ENCODE data around the gene PPP2R3C. TPM values are rescaled to one million over a fixed set of nuclear protein-coding genes. Genes with fewer than 3 reads are reported as not detected.
"Not testable (repeated sequence)": the region's sequence is repeated elsewhere in the genome, so short reads cannot be mapped to it uniquely, and the experiment has no call there.

PPP2R3C gene
- total RNA-seq, 1 experiment from 2014 or later = 56.2 TPM

DNA sequence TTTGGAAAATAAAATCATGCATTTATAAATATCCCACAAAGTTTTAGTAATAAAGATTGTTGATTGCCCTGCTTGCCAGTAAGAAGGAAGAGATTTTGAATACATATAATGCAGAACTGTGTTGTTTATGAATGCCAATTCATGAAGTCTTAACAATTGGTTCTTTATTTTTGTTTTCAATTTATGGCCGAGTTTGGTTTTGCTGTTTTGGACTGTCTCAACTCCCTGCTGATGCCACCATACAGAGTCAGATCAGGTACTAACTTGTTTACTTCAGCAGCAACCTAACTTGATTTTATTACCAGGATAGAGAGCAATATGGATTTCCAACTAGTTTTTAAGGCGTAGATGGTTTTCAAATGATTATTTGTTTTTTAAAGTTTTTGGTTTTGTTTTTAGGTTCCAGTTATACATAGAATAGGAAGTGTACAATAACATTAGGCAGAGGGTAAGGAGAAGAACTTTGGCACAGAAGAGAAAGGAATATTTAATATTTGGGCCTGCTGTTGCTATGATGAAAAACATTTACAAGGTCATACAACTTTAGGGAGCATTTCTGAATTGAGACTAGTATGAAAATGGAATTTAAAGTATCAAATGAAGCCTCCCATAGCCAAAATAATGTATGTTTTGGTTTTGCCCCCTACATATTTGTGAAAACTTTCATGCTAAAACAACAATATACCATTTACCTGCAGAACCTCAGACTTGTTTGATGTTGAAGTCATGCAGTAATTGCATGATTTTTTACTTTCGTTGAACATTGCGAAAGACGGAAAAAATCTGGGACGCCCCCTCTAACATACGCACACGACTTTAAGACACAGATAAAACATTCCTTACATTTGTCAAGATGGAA, 76.6 kb downstream of the PPP2R3C start:
- no peak for DNase-seq (ENCODE audit: low spot score)
- peak overlapping the region; percentile 81 for H3K4me3 ChIP-seq (ENCODE audit: low read depth, low read length, poor library complexity, severe bottlenecking)
- CTCF ChIA-PET = interaction anchor here (0.6 kb wide), 1 partner anchor 18 kb away, joined by 8 read pairs; no protein-coding TSS in a partner anchor
- no peaks in the 10 kb centered on the region for H3K27me3 ChIP-seq (replicated peaks; ENCODE audit: insufficient read depth, low read depth, low read length, poor library complexity)
- intact Hi-C loops (cut with micrococcal nuclease; ENCODE audit: unreplicated experiment) = loop anchor here (10.0 kb wide), 1 partner anchor 360 kb away; the partner anchor contains the start of gene NFKBIA
- no peaks in the 10 kb centered on the region for H3K36me3 ChIP-seq (ENCODE audit: insufficient read depth, low read length, poor library complexity, severe bottlenecking)
- TF ChIP-seq, protein P1, sequence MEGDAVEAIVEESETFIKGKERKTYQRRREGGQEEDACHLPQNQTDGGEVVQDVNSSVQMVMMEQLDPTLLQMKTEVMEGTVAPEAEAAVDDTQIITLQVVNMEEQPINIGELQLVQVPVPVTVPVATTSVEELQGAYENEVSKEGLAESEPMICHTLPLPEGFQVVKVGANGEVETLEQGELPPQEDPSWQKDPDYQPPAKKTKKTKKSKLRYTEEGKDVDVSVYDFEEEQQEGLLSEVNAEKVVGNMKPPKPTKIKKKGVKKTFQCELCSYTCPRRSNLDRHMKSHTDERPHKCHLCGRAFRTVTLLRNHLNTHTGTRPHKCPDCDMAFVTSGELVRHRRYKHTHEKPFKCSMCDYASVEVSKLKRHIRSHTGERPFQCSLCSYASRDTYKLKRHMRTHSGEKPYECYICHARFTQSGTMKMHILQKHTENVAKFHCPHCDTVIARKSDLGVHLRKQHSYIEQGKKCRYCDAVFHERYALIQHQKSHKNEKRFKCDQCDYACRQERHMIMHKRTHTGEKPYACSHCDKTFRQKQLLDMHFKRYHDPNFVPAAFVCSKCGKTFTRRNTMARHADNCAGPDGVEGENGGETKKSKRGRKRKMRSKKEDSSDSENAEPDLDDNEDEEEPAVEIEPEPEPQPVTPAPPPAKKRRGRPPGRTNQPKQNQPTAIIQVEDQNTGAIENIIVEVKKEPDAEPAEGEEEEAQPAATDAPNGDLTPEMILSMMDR (conservative IDR thresholded peaks at IDR 0.05; ENCODE audit: low read depth, low read length) = no peak
- no peak for TF ChIP-seq EZH2 (IDR thresholded peaks at IDR 0.05; ENCODE audit: borderline replicate concordance, low read depth, low read length, poor library complexity, severe bottlenecking)
- peaks cover 3% of the 10 kb centered on the region for H3K4me1 ChIP-seq (ENCODE audit: insufficient read depth, low read length, poor library complexity, severe bottlenecking)
- BruUV-seq (replicated peaks) = TSS peak; percentile 91
- POLR2A ChIA-PET (ENCODE audit: low non-redundant PET) = no interaction called here
- no peaks in the 10 kb centered on the region for H3K9me3 ChIP-seq (ENCODE audit: low read depth, low read length, poor library complexity, severe bottlenecking)
- H3K27ac ChIP-seq (ENCODE audit: low read depth, low read length, poor library complexity, severe bottlenecking) = peak overlapping the region; percentile 76

DNA sequence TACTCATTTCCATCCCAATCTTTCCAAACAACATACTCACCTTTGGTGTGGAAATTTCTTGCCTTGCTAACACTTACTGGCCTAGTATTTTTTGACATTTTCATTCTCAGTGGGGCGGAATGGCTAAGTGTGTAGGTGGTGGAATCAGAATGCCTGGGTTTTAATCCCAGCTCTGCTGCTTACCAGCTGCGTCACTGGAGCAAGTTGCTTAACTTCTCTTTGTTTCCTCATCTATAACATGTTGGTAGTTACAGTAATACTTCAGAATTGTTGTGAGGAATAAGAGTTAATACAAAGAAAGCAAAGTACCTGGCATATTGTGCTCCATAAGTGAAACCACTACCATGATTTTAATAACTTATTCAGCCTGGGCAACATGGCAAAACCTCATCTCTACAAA, 78.7 kb downstream of the PPP2R3C start:
- BruUV-seq (replicated peaks) = no TSS peak
- CTCF ChIA-PET = no interaction called here
- Histone ChIP-seq H3K4me3 (ENCODE audit: low read depth, low read length, poor library complexity, severe bottlenecking) (no peak overlapping the region), H3K9me3 (ENCODE audit: low read depth, low read length, poor library complexity, severe bottlenecking) (no peaks in the 10 kb centered on the region), H3K4me1 (ENCODE audit: insufficient read depth, low read length, poor library complexity, severe bottlenecking) (no peaks in the 10 kb centered on the region), H3K27me3 (replicated peaks; ENCODE audit: insufficient read depth, low read depth, low read length, poor library complexity) (no peaks in the 10 kb centered on the region), H3K27ac (ENCODE audit: low read depth, low read length, poor library complexity, severe bottlenecking) (no peak overlapping the region), H3K36me3 (ENCODE audit: insufficient read depth, low read length, poor library complexity, severe bottlenecking) (no peaks in the 10 kb centered on the region)
- intact Hi-C loops (cut with micrococcal nuclease; ENCODE audit: unreplicated experiment) = loop anchor here (10.0 kb wide), 1 partner anchor 362 kb away; the partner anchor contains the start of gene NFKBIA
- TF ChIP-seq EZH2 (IDR thresholded peaks at IDR 0.05; ENCODE audit: borderline replicate concordance, low read depth, low read length, poor library complexity, severe bottlenecking) = no peak
- TF ChIP-seq, protein P1 (conservative IDR thresholded peaks at IDR 0.05; ENCODE audit: low read depth, low read length) = no peak
- no peak for DNase-seq (ENCODE audit: low spot score)
- POLR2A ChIA-PET (ENCODE audit: low non-redundant PET) = no interaction called here

DNA sequence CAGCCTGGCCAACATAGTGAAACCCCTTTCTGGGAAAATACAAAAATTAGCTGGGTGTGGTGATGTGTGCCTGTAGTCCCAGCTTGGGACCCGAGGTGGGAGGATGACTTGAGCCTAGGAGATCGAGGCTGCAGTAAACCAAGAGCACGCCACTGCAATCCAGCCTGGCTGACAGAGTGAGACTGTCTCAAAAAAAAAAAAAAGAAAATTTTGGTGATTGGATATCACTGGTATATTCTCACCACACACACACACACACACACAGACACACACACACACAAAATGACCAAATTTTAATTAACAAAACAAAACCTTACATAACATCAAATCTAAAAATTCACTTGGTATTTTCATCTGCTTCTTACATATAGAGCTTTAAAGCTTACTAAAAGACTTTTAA, 79.2 kb downstream of the PPP2R3C start:
- Histone ChIP-seq H3K4me3 (ENCODE audit: low read depth, low read length, poor library complexity, severe bottlenecking) (no peak overlapping the region), H3K27ac (ENCODE audit: low read depth, low read length, poor library complexity, severe bottlenecking) (no peak overlapping the region), H3K27me3 (replicated peaks; ENCODE audit: insufficient read depth, low read depth, low read length, poor library complexity) (no peaks in the 10 kb centered on the region), H3K9me3 (ENCODE audit: low read depth, low read length, poor library complexity, severe bottlenecking) (no peaks in the 10 kb centered on the region), H3K4me1 (ENCODE audit: insufficient read depth, low read length, poor library complexity, severe bottlenecking) (no peaks in the 10 kb centered on the region), H3K36me3 (ENCODE audit: insufficient read depth, low read length, poor library complexity, severe bottlenecking) (no peaks in the 10 kb centered on the region)
- POLR2A ChIA-PET (ENCODE audit: low non-redundant PET) = no interaction called here
- CTCF ChIA-PET = no interaction called here
- intact Hi-C loops (cut with micrococcal nuclease; ENCODE audit: unreplicated experiment) = loop anchor here (10.0 kb wide), 1 partner anchor 362 kb away; the partner anchor contains the start of gene NFKBIA
- DNase-seq (ENCODE audit: low spot score) = no peak
- BruUV-seq (replicated peaks) = no TSS peak
- no peak for TF ChIP-seq EZH2 (IDR thresholded peaks at IDR 0.05; ENCODE audit: borderline replicate concordance, low read depth, low read length, poor library complexity, severe bottlenecking)
- TF ChIP-seq, protein P1 (conservative IDR thresholded peaks at IDR 0.05; ENCODE audit: low read depth, low read length) = no peak

DNA sequence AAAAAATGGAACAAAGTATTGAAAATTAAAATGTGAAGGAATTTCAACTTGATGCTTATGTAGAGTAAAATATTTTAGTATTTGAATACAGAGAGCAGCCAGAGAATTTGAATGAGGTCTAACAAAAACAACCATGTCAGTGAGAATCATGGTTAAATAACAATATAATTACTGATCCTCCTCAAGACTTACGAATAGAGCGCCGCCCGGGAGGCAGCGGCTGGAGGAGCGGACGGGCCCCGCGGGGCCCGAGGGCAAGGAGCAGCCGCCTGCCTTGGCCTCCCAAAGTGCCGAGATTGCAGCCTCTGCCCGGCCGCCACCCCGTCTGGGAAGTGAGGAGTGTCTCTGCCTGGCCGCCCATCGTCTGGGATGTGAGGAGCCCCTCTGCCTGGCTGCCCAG, 83.5 kb downstream of the PPP2R3C start:
- H3K9me3 ChIP-seq (ENCODE audit: low read depth, low read length, poor library complexity, severe bottlenecking); H3K27me3 ChIP-seq (replicated peaks; ENCODE audit: insufficient read depth, low read depth, low read length, poor library complexity); BruUV-seq (replicated peaks); H3K36me3 ChIP-seq (ENCODE audit: insufficient read depth, low read length, poor library complexity, severe bottlenecking); H3K27ac ChIP-seq (ENCODE audit: low read depth, low read length, poor library complexity, severe bottlenecking); H3K4me1 ChIP-seq (ENCODE audit: insufficient read depth, low read length, poor library complexity, severe bottlenecking); DNase-seq (ENCODE audit: low spot score); H3K4me3 ChIP-seq (ENCODE audit: low read depth, low read length, poor library complexity, severe bottlenecking); CTCF ChIA-PET; POLR2A ChIA-PET (ENCODE audit: low non-redundant PET); intact Hi-C loops (cut with micrococcal nuclease; ENCODE audit: unreplicated experiment): not testable (repeated sequence)

All from A673 (cell line).